Measurements from ENCODE around the gene ZSWIM7. TPM values are rescaled to one million over a fixed set of nuclear protein-coding genes. Genes with fewer than 3 reads are reported as not detected.
A peak's percentile ranks its signal among the peaks of the same experiment; 100 is the strongest.

ZSWIM7 gene
- total RNA-seq, 4 donors from 2014 or later, result 1.3 to 30.3 (median 20.7) TPM

DNA sequence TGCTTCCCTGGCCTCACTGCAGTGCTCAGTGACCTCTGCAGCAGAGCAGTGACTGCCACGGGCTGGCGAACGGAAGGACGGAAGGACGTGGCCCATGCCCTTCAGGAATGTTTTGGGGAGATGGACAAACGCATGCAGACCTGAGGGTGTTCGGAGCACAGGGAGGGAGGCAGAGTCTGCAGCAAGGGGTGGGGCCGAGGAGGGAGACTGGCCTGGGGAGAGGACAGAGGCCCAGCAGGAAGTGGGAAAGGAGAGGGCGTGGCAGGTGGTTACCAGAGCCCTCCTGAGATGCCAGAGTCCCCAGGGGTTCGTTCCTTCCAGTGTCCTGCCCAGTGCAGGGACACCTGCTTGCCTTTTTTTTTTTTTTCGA lies 32.6 kb downstream of the ZSWIM7 start:
- Histone ChIP-seq H3K36me3 (no peaks in the 10 kb centered on the region), H3K27me3 (no peaks in the 10 kb centered on the region), H3K4me1 (no peaks in the 10 kb centered on the region), H3K9me3 (no peaks in the 10 kb centered on the region), H3K27ac (no peak overlapping the region), H3K4me3 (no peak overlapping the region)
- peak in 1 of 2 donors; percentile 8 for DNase-seq
- intact Hi-C loops (cut with DNase I; ENCODE audit: low total_unique reads), result no loop called here
- no peak for TF ChIP-seq POLR2A (IDR thresholded peaks at IDR 0.05)
- no peak for TF ChIP-seq CTCF (IDR thresholded peaks at IDR 0.05)

DNA sequence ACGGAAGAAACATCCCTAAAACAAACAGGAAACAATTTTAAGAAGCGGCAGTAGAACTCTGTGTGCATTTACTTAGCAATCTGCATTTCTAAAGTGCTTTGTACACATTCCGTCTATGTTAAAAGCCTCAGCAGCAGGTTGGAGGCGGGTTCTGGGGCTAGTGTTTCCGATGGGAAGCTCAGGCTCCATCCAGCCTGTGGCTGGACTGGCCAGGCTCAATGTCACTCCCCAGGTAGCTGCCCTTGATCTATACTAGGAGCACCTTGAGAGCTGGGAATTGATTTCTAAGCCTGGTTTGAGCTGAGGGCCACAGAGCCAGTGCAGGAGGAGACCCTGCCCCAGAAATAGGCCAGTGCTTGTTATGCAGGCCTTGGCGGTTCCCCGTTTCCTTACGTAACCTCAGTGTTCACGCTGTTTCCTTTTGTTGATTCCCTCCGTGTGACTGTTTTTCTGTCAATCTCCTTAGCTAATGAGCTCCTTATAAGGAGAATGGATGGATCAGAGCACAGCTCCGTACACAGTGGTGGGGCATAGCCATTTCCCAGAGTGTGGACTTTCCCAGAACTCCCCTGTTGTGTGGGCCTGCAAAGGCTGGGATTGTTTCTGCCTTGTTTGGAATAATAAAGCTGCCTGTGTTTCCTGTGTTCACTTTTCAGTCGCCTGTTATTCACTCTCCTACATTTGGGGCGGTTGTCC lies 33.2 kb downstream of the ZSWIM7 start:
- H3K36me3 ChIP-seq, result no peaks in the 10 kb centered on the region
- DNase-seq, result no peak
- intact Hi-C loops (cut with DNase I; ENCODE audit: low total_unique reads), result no loop called here

DNA sequence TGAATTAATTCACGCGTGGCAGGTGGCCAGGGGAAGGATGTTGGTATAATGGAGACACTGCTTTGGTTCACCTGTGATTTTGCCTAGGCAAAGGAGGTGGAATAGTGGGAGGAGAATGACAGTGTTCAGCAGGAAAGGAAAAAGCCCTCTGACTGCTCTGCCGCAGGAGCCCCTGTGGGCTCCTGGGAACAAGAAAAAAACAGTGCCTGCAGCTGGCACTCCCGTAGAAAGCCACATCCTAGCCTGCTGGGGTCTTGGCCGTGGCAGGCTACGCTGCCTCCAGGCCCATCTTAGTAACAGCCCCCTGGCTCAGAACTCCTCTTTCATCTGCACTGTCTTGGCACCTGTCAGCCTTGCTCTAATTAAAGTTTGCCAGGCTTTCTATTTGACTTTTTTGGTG lies 34.0 kb downstream of the ZSWIM7 start:
- H3K9me3 ChIP-seq, result no peaks in the 10 kb centered on the region
- no peaks in the 10 kb centered on the region for H3K4me1 ChIP-seq
- no peaks in the 10 kb centered on the region for H3K27me3 ChIP-seq
- no peak overlapping the region for H3K4me3 ChIP-seq
- DNase-seq, result no peak
- no peaks in the 10 kb centered on the region for H3K36me3 ChIP-seq
- TF ChIP-seq CTCF (IDR thresholded peaks at IDR 0.05), result no peak
- TF ChIP-seq POLR2A (IDR thresholded peaks at IDR 0.05), result no peak
- H3K27ac ChIP-seq, result no peak overlapping the region
- intact Hi-C loops (cut with DNase I; ENCODE audit: low total_unique reads), result no loop called here

More for the DNA sequence above, 33.2 kb downstream of the ZSWIM7 start:
- no peaks in the 10 kb centered on the region for H3K27me3 ChIP-seq
- no peak overlapping the region for H3K4me3 ChIP-seq
- H3K4me1 ChIP-seq, result no peaks in the 10 kb centered on the region
- no peaks in the 10 kb centered on the region for H3K9me3 ChIP-seq
- no peak overlapping the region for H3K27ac ChIP-seq
- TF ChIP-seq CTCF (IDR thresholded peaks at IDR 0.05) (no peak), POLR2A (IDR thresholded peaks at IDR 0.05) (no peak)

GRCh38 chr17:15963670-15964110 lies 35.8 kb downstream of the ZSWIM7 start:
- H3K4me1 ChIP-seq, result no peaks in the 10 kb centered on the region
- intact Hi-C loops (cut with DNase I; ENCODE audit: low total_unique reads), result no loop called here
- H3K36me3 ChIP-seq, result no peaks in the 10 kb centered on the region
- H3K27me3 ChIP-seq, result no peaks in the 10 kb centered on the region
- H3K4me3 ChIP-seq, result no peak overlapping the region
- TF ChIP-seq CTCF (IDR thresholded peaks at IDR 0.05) (no peak), POLR2A (IDR thresholded peaks at IDR 0.05) (no peak)
- no peak overlapping the region for H3K27ac ChIP-seq
- H3K9me3 ChIP-seq, result no peaks in the 10 kb centered on the region
- no peak for DNase-seq

- Histone ChIP-seq H3K27me3 (no peaks in the 10 kb centered on the region), H3K9me3 (no peaks in the 10 kb centered on the region), H3K27ac (no peak overlapping the region), H3K4me1 (no peaks in the 10 kb centered on the region), H3K4me3 (no peak overlapping the region), H3K36me3 (no peaks in the 10 kb centered on the region)
- no peak for DNase-seq
- intact Hi-C loops (cut with DNase I; ENCODE audit: low total_unique reads), result no loop called here
- TF ChIP-seq CTCF (IDR thresholded peaks at IDR 0.05), result no peak
- no peak for TF ChIP-seq POLR2A (IDR thresholded peaks at IDR 0.05)
Observed at GRCh38 chr17:15958484-15958854, 41.0 kb downstream of the ZSWIM7 start.

Data from uterus (tissue), 4 donors.